ENCODE measurements around the gene C6orf52.

DNA sequence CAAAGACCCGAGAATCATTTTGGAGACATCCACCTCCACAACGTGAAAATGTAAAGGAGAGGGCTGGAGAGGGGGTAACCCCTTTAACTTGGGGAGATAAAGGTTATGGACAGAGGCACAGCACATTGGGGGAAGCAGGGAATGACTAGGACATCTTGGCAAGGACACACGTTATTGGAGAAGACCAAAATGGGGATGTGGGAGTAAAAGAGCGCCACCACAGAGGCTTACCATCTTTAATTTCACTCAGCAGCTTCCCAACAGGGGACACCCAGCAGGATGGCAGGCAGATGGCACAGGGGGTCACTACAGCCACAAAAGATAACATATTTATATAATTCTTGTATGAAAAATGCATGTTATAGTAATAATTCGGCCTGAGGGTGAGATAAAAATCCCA is 9.8 kb downstream of the C6orf52 start:
- TF ChIP-seq, protein P1, sequence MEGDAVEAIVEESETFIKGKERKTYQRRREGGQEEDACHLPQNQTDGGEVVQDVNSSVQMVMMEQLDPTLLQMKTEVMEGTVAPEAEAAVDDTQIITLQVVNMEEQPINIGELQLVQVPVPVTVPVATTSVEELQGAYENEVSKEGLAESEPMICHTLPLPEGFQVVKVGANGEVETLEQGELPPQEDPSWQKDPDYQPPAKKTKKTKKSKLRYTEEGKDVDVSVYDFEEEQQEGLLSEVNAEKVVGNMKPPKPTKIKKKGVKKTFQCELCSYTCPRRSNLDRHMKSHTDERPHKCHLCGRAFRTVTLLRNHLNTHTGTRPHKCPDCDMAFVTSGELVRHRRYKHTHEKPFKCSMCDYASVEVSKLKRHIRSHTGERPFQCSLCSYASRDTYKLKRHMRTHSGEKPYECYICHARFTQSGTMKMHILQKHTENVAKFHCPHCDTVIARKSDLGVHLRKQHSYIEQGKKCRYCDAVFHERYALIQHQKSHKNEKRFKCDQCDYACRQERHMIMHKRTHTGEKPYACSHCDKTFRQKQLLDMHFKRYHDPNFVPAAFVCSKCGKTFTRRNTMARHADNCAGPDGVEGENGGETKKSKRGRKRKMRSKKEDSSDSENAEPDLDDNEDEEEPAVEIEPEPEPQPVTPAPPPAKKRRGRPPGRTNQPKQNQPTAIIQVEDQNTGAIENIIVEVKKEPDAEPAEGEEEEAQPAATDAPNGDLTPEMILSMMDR (IDR thresholded peaks at IDR 0.05), result no peak
- TF ChIP-seq POLR2A (IDR thresholded peaks at IDR 0.05), result no peak
- no peak for TF ChIP-seq POLR2AphosphoS5 (IDR thresholded peaks at IDR 0.05)
